Keratinocyte (primary cell): ENCODE measurements around the gene CHRNG. TPM values are rescaled to one million over a fixed set of nuclear protein-coding genes. Genes with fewer than 3 reads are reported as not detected.

ENCODE experiments used
- DNase-seq: peaks from one replicate; pipeline ENCODE4 v3.0.0-alpha.2; 2011; ENCODE audit warnings: low read depth, missing footprints, low spot score
- FAIRE-seq: peaks from 2 replicates; lab custom pipeline; 2011; peaks lifted over from hg19 to GRCh38; lab: Jason Lieb, UNC
- H2AFZ ChIP-seq: 2 replicates; pipeline ENCODE4 v1.6.0; 2012; ENCODE audit warnings: low read length, control low read depth, inconsistent platforms; ENCODE audit not compliant: control insufficient read depth
- H3K27ac ChIP-seq: 2 replicates; pipeline ENCODE4 v1.5.1; 2011; ENCODE audit warnings: low read length; ENCODE audit not compliant: control insufficient read depth, insufficient read depth
- H3K27me3 ChIP-seq: 3 replicates; pipeline ENCODE4 v1.6.0; 2011; ENCODE audit warnings: low read length; ENCODE audit not compliant: control insufficient read depth, insufficient read depth; ENCODE audit errors: extremely low read depth
- H3K36me3 ChIP-seq, 2 experiments: 2 replicates in 1 of 2; 3 replicates in 1 of 2; pipeline ENCODE4 v1.5.1; 2011; ENCODE audit warnings: low read length in 2 of 2, mild to moderate bottlenecking in 1 of 2; ENCODE audit not compliant: control insufficient read depth in 2 of 2, insufficient read depth in 2 of 2; ENCODE audit errors: extremely low read depth in 1 of 2
- H3K4me1 ChIP-seq: 3 replicates; pipeline ENCODE4 v1.5.1; 2011; ENCODE audit warnings: low read length; ENCODE audit not compliant: control insufficient read depth, insufficient read depth; ENCODE audit errors: extremely low read depth
- H3K4me2 ChIP-seq: 3 replicates; pipeline ENCODE4 v1.6.0; 2011; ENCODE audit warnings: low read depth, low read length; ENCODE audit not compliant: control insufficient read depth, insufficient read depth; ENCODE audit errors: extremely low read depth
- H3K4me3 ChIP-seq, 3 experiments: fragments of 200-600 bp in 1 of 3; sonication (generic) in 1 of 3; 2 replicates in 2 of 3; 3 replicates in 1 of 3; pipeline ENCODE4 v1.5.1; 2011 to 2016; ENCODE audit warnings: low read length in 3 of 3, mild to moderate bottlenecking in 3 of 3, control low read depth in 2 of 3, inconsistent platforms in 1 of 3, low read depth in 1 of 3, mixed read lengths in 1 of 3, mixed run types in 1 of 3, moderate library complexity in 1 of 3; ENCODE audit not compliant: control insufficient read depth in 2 of 3, insufficient read depth in 2 of 3; ENCODE audit errors: extremely low read depth in 1 of 3
- H3K79me2 ChIP-seq: 2 replicates; pipeline ENCODE4 v1.6.0; 2012; ENCODE audit warnings: low read length; ENCODE audit not compliant: control insufficient read depth, insufficient read depth
- H3K9ac ChIP-seq: 3 replicates; pipeline ENCODE4 v1.6.0; 2011; ENCODE audit warnings: low read length; ENCODE audit not compliant: control insufficient read depth, insufficient read depth; ENCODE audit errors: extremely low read depth
- H3K9me1 ChIP-seq: 3 replicates; pipeline ENCODE4 v1.6.0; 2011; ENCODE audit warnings: low read length; ENCODE audit not compliant: control insufficient read depth, insufficient read depth; ENCODE audit errors: extremely low read depth
- H3K9me3 ChIP-seq: 2 replicates; pipeline ENCODE4 v1.5.1; 2012; ENCODE audit warnings: low read depth, low read length; ENCODE audit not compliant: control insufficient read depth
- H4K20me1 ChIP-seq: 3 replicates; pipeline ENCODE4 v1.6.0; 2011; ENCODE audit warnings: low read length; ENCODE audit not compliant: control insufficient read depth, insufficient read depth; ENCODE audit errors: extremely low read depth
- EZH2 ChIP-seq: IDR thresholded peaks from one replicate; pipeline ENCODE4 v1.6.1; 2012; ENCODE audit warnings: inconsistent platforms, mild to moderate bottlenecking, low read length, moderate library complexity
- dilution Hi-C: fragments of 300-500 bp; cut with MboI; formaldehyde crosslinking; loops from one replicate; pipeline ENCODE4 v1.7.0; 2020; ENCODE audit warnings: low sequenced_read_pairs; ENCODE audit not compliant: extremely low pct_ligation_motif_present
- polyA plus RNA-seq, 5 experiments: library from polyadenylated mRNA; depleted of rRNA in 3 of 5; stranded (reverse) in 3 of 5; stranded (forward) in 1 of 5; unstranded in 1 of 5; fragments of >200 nt; gene quantifications; 1 replicate in 1 of 5; 2 replicates in 3 of 5; 3 replicates in 1 of 5; pipeline versions ENCODE4 v1.2.1 to v1.2.3, GENCODE V29; 2011 to 2012; ENCODE audit warnings: missing spikeins in 2 of 5, low read depth in 1 of 5, low replicate concordance in 1 of 5
- TF ChIP-seq, protein P1 (sequence below), 3 experiments: IDR thresholded peaks in 1 of 3; conservative IDR thresholded peaks in 1 of 3; optimal IDR thresholded peaks in 1 of 3; 2 replicates in 2 of 3; 3 replicates in 1 of 3; pipeline versions ENCODE3 to v1.5.1; 2011; ENCODE audit warnings: low read length in 3 of 3, mild to moderate bottlenecking in 3 of 3, moderate library complexity in 2 of 3, control low read depth in 1 of 3, inconsistent platforms in 1 of 3; ENCODE audit not compliant: insufficient read depth in 2 of 3; ENCODE audit errors: extremely low read depth in 1 of 3

Gene CHRNG
- polyA plus RNA-seq, 1 donor (not counting 4 experiments of a cell fraction or from before 2014, with no cell fraction given) = not detected

DNA sequence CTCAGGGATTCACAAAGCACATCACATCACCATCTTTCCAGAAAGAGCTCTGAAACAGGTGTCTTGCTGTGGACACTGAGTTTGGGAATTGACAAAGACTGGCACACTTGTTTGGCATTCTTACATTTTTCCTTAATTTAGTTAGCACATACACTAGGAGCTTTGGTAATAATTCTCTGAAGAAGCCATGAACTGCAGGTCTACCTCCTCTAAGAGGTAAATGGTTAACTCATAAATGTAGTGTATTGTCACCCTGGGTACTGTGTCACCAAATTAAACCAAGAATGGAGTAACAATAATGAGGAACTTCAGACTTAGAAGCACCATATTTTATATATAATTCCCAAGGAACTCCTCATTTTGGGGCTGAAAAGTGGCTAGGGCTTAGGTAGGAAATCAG, 33.5 kb downstream of the CHRNG start:
- H3K36me3 ChIP-seq = peaks cover 15 to 28% of the 10 kb centered on the region in 2 experiments
- H3K9me1 ChIP-seq = no peaks in the 10 kb centered on the region
- no peak overlapping the region for H2AFZ ChIP-seq
- TF ChIP-seq EZH2 = no peak
- TF ChIP-seq, protein P1, sequence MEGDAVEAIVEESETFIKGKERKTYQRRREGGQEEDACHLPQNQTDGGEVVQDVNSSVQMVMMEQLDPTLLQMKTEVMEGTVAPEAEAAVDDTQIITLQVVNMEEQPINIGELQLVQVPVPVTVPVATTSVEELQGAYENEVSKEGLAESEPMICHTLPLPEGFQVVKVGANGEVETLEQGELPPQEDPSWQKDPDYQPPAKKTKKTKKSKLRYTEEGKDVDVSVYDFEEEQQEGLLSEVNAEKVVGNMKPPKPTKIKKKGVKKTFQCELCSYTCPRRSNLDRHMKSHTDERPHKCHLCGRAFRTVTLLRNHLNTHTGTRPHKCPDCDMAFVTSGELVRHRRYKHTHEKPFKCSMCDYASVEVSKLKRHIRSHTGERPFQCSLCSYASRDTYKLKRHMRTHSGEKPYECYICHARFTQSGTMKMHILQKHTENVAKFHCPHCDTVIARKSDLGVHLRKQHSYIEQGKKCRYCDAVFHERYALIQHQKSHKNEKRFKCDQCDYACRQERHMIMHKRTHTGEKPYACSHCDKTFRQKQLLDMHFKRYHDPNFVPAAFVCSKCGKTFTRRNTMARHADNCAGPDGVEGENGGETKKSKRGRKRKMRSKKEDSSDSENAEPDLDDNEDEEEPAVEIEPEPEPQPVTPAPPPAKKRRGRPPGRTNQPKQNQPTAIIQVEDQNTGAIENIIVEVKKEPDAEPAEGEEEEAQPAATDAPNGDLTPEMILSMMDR (optimal IDR thresholded peaks at IDR 0.05 in 1 of 3, IDR thresholded peaks at IDR 0.05 in 1 of 3, conservative IDR thresholded peaks at IDR 0.05 in 1 of 3; ENCODE audit: extremely low read depth in 1 of 3, insufficient read depth in 2 of 3, low read length in 3 of 3) = no peak
- no peak overlapping the region for H3K4me2 ChIP-seq
- H3K9ac ChIP-seq = no peak overlapping the region
- DNase-seq (no peak), FAIRE-seq (no peak)
- dilution Hi-C loops = no loop called here
- H4K20me1 ChIP-seq = no peaks in the 10 kb centered on the region
- H3K9me3 ChIP-seq = no peaks in the 10 kb centered on the region
- H3K27ac ChIP-seq = no peak overlapping the region
- no peaks in the 10 kb centered on the region for H3K27me3 ChIP-seq
- H3K79me2 ChIP-seq = no peaks in the 10 kb centered on the region
- H3K4me3 ChIP-seq = no peak overlapping the region
- H3K4me1 ChIP-seq = peaks cover 7% of the 10 kb centered on the region

DNA sequence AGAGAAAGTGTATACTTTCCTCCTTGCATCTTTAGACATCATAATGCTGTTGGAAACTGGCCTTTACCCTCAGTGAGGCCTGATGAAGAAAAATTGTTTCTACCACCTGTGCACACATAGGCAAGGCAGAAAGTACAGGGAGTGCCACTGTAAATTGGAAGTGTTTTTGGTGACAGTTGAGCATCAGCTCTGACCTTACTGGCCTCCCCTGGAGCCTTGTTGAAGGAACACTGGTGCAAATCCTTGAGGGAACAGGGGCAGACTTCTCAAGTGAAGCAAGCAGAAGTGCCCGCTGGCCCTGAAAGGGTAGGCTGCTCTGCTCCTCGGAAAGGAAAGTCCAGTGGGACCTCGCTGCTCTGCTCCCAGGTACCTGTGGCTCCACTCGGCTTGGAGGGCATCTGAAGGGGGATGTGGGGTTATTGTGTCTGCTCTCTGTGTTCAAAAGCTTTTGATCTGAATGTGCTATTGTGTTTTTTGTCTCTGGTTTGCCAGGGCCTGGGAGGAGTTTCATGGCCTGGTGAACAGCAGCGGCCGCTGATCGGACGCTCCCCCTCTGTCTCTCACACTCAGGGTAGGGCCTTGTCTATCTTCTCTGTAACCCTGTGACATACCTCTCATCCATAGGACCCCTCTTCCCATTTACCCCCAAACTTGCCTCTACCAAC, 34.4 kb downstream of the CHRNG start:
- Histone ChIP-seq H3K4me1 (no peaks in the 10 kb centered on the region), H3K27ac (no peak overlapping the region), H3K36me3 (peaks cover 8 to 26% of the 10 kb centered on the region in 2 experiments), H2AFZ (no peak overlapping the region), H3K9me3 (no peaks in the 10 kb centered on the region), H3K27me3 (no peaks in the 10 kb centered on the region), H3K4me2 (no peak overlapping the region), H3K79me2 (no peaks in the 10 kb centered on the region), H4K20me1 (no peaks in the 10 kb centered on the region), H3K9me1 (no peaks in the 10 kb centered on the region), H3K9ac (no peak overlapping the region), H3K4me3 (no peak overlapping the region)
- dilution Hi-C loops = no loop called here
- no peak for DNase-seq
- TF ChIP-seq EZH2 = no peak
- TF ChIP-seq, protein P1 (optimal IDR thresholded peaks at IDR 0.05 in 1 of 3, IDR thresholded peaks at IDR 0.05 in 1 of 3, conservative IDR thresholded peaks at IDR 0.05 in 1 of 3; ENCODE audit: extremely low read depth in 1 of 3, insufficient read depth in 2 of 3, low read length in 3 of 3) = no peak
- no peak for FAIRE-seq
